Activated B cell treated with CpG ODN at 0.5 μM for 24 hours (primary cell): ENCODE data around the gene KCNA3. TPM values are rescaled to one million over a fixed set of nuclear protein-coding genes. Genes with fewer than 3 reads are reported as not detected.

Experiments
- ATAC-seq: fragments of 200-7000 bp; cut with Tn5 transposase; one replicate; pipeline ENCODE4 v1.10.0; 2021; ENCODE audit warnings: low read depth, mild to moderate bottlenecking, moderate library complexity
- CTCF ChIA-PET: fragments of 350-600 bp; sonication (Branson Sonifier 250); formaldehyde crosslinking; loops from one replicate; lab custom pipeline; 2021; ENCODE audit warnings: antibody characterized with exemption; lab: Charles Lee
- POLR2A ChIA-PET: fragments of 350-600 bp; sonication (Branson Sonifier 250); formaldehyde crosslinking; loops from one replicate; lab custom pipeline; 2021; ENCODE audit warnings: antibody characterized with exemption; lab: Charles Lee
- DNase-seq: peaks from one replicate; pipeline ENCODE4 v3.0.0; 2022
- H3K27ac Mint-ChIP-seq: one replicate; pipeline ENCODE4 v1.8.0; 2020; ENCODE audit warnings: mixed read lengths
- H3K27me3 Mint-ChIP-seq: one replicate; pipeline ENCODE4 v1.8.0; 2021; ENCODE audit warnings: mixed read lengths
- H3K36me3 Mint-ChIP-seq: one replicate; pipeline ENCODE4 v1.8.0; 2021; ENCODE audit warnings: low read depth, mixed read lengths
- H3K4me1 Mint-ChIP-seq: one replicate; pipeline ENCODE4 v1.8.0; 2021; ENCODE audit warnings: mixed read lengths
- H3K4me3 Mint-ChIP-seq: one replicate; pipeline ENCODE4 v1.8.0; 2020; ENCODE audit warnings: mild to moderate bottlenecking, mixed read lengths
- H3K9me3 Mint-ChIP-seq: one replicate; pipeline ENCODE4 v1.8.0; 2020; ENCODE audit warnings: mixed read lengths
- CTCF ChIP-seq: fragments of 200-600 bp; IDR thresholded peaks from one replicate; pipeline ENCODE4 v1.8.0; 2022; ENCODE audit warnings: antibody characterized with exemption, mild to moderate bottlenecking
- intact Hi-C: fragments of 100-400 bp; cut with micrococcal nuclease; formaldehyde crosslinking; loops from one replicate; pipeline ENCODE4 v1.15.1; 2024
- total RNA-seq: library from RNA; stranded (reverse); gene quantifications from 2 replicates; pipeline ENCODE4 v1.2.3, GENCODE V29; 2022

Gene KCNA3
- total RNA-seq, 1 donor from 2014 or later, result 20.0 TPM

- POLR2A ChIA-PET, result interaction anchor here (1.5 kb wide), 1 partner anchor 9 kb away, joined by 3 read pairs; no protein-coding TSS in a partner anchor
- intact Hi-C loops, result loop anchor here (2.0 kb wide), 1 partner anchor 14 kb away; no protein-coding TSS in a partner anchor
- CTCF ChIA-PET, result interaction anchor here (0.8 to 2.3 kb wide), 3 partner anchors 120 to 184 kb away, joined by 3 to 10 read pairs (median 3); no protein-coding TSS in a partner anchor
- no peaks in the 10 kb centered on the region for H3K27me3 Mint-ChIP-seq
- H3K4me1 Mint-ChIP-seq, result peaks cover 15% of the 10 kb centered on the region
- no peaks in the 10 kb centered on the region for H3K36me3 Mint-ChIP-seq
- no peak for DNase-seq
- H3K27ac Mint-ChIP-seq, result no peak overlapping the region
- H3K4me3 Mint-ChIP-seq, result no peak overlapping the region
- TF ChIP-seq CTCF, result no peak
- ATAC-seq, result no peak
- H3K9me3 Mint-ChIP-seq, result peaks cover 3% of the 10 kb centered on the region
Observed at GRCh38 chr1:110645211-110645610, 29.5 kb downstream of the KCNA3 start.

GRCh38 chr1:110643879-110644472, 30.8 kb downstream of the KCNA3 start:
- no peak for TF ChIP-seq CTCF
- DNase-seq (no peak), ATAC-seq (peak; percentile 67)
- Mint-ChIP-seq H3K36me3 (no peaks in the 10 kb centered on the region), H3K27ac (no peak overlapping the region), H3K9me3 (peaks cover 3% of the 10 kb centered on the region), H3K4me1 (peaks cover 15% of the 10 kb centered on the region), H3K27me3 (no peaks in the 10 kb centered on the region), H3K4me3 (no peak overlapping the region)
- POLR2A ChIA-PET, result interaction anchor here (0.8 kb wide), 1 partner anchor 30 kb away, joined by 3 read pairs; no protein-coding TSS in a partner anchor
- intact Hi-C loops, result loop anchor here (1.0 to 2.0 kb wide), 2 partner anchors 9 to 13 kb away; no protein-coding TSS in a partner anchor
- CTCF ChIA-PET, result interaction anchor here (1.9 to 2.3 kb wide), 3 partner anchors 9 to 122 kb away, joined by 4 to 10 read pairs (median 5); no protein-coding TSS in a partner anchor

GRCh38 chr1:110639724-110640386, 34.9 kb downstream of the KCNA3 start:
- ATAC-seq (no peak), DNase-seq (no peak)
- Mint-ChIP-seq H3K9me3 (peaks cover 3% of the 10 kb centered on the region), H3K36me3 (no peaks in the 10 kb centered on the region), H3K4me1 (peaks cover 42% of the 10 kb centered on the region), H3K27me3 (no peaks in the 10 kb centered on the region), H3K4me3 (no peak overlapping the region), H3K27ac (no peak overlapping the region)
- ChIA-PET CTCF (interaction anchor here (2.0 kb wide), 1 partner anchor 126 kb away, joined by 7 read pairs; no protein-coding TSS in a partner anchor), POLR2A (no interaction called here)
- intact Hi-C loops, result no loop called here
- no peak for TF ChIP-seq CTCF

- intact Hi-C loops, result no loop called here
Observed at GRCh38 chr1:110638556-110638955, 36.2 kb downstream of the KCNA3 start.

More at GRCh38 chr1:110638556-110638955, 36.2 kb downstream of the KCNA3 start:
- peaks cover 50% of the 10 kb centered on the region for H3K4me1 Mint-ChIP-seq
- no peak overlapping the region for H3K4me3 Mint-ChIP-seq
- no peaks in the 10 kb centered on the region for H3K36me3 Mint-ChIP-seq
- ChIA-PET POLR2A (interaction anchor here (0.5 to 1.4 kb wide), 2 partner anchors 24 to 255 kb away, joined by 3 to 5 read pairs; no protein-coding TSS in a partner anchor), CTCF (interaction anchor here (0.9 to 2.0 kb wide), 4 partner anchors 8 to 127 kb away, joined by 3 to 7 read pairs (median 3); no protein-coding TSS in a partner anchor)
- peaks cover 3% of the 10 kb centered on the region for H3K9me3 Mint-ChIP-seq
- no peak for ATAC-seq
- TF ChIP-seq CTCF, result no peak
- H3K27me3 Mint-ChIP-seq, result no peaks in the 10 kb centered on the region
- no peak for DNase-seq
- no peak overlapping the region for H3K27ac Mint-ChIP-seq
